GM12872 (cell line): ENCODE results near the gene CAMSAP3.

Experiments used
- TF ChIP-seq, protein P1 (sequence below): IDR thresholded peaks from 3 replicates; pipeline ENCODE4 v1.5.1; 2011; ENCODE audit warnings: low read depth, mild to moderate bottlenecking, low read length, moderate library complexity; ENCODE audit not compliant: insufficient read depth

The CAMSAP3 gene

DNA sequence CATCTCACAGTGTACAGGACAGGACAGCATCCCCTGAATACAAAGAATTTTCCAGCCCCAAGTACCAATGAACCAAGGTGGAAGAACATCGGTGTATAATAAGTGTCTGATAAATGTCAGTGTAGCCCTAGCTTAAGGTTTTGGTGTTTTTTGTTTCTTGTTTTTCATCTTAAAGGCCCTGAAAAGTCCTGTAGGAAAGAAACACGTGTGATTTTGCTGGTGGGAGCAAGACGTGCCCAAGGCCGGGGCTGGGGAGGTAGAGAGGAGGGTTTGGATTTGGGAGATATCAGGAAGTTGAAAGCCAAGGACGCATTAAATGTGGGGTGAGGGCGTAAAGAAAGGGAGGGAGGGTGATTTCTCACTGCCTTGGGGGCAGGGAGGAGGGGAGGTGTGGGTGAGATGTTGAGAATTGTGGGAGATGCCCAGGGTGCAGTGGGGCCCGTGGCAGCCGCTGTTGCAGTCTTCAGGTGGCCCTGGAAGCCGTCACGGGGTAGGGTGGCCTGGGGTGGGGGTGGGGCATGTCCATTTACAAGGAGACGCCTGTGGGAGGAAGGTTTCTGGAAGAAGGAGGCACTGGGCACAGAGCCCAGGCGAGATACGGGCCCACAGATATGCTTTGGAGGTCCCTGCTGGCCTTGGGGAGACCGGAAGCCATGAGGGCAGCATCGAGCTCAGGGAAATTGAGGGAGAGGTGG, 6.7 kb downstream of the CAMSAP3 start:
- TF ChIP-seq, protein P1, sequence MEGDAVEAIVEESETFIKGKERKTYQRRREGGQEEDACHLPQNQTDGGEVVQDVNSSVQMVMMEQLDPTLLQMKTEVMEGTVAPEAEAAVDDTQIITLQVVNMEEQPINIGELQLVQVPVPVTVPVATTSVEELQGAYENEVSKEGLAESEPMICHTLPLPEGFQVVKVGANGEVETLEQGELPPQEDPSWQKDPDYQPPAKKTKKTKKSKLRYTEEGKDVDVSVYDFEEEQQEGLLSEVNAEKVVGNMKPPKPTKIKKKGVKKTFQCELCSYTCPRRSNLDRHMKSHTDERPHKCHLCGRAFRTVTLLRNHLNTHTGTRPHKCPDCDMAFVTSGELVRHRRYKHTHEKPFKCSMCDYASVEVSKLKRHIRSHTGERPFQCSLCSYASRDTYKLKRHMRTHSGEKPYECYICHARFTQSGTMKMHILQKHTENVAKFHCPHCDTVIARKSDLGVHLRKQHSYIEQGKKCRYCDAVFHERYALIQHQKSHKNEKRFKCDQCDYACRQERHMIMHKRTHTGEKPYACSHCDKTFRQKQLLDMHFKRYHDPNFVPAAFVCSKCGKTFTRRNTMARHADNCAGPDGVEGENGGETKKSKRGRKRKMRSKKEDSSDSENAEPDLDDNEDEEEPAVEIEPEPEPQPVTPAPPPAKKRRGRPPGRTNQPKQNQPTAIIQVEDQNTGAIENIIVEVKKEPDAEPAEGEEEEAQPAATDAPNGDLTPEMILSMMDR, result no peak

DNA sequence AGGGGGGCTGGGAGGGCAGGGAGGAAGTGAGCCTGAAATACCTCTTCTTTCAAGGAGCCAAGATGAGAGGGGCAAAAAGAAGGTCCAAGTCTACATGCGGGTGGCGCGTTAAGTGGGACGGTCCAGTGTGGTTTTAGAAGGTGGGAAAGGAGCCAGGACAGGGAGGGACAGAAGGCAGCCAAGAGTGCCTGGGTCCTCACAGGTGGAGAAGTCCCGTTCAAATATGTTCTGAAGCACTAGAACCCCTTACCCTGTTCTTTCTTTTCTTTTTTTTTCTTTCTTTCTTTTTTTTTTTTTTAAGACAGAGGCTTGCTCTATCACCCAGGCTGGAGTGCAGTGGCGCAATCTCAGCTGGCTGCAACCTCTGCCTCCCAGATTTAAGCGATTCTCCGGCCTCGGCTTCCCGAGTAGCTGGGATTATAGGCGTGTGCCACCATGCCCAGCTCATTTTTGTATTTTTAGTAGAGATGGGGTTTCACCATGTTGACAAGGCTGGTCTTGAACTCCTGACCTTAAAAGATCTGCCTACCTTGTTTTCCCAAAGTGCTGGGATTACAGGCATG, 7.4 kb downstream of the CAMSAP3 start:
- TF ChIP-seq, protein P1, result no peak

DNA sequence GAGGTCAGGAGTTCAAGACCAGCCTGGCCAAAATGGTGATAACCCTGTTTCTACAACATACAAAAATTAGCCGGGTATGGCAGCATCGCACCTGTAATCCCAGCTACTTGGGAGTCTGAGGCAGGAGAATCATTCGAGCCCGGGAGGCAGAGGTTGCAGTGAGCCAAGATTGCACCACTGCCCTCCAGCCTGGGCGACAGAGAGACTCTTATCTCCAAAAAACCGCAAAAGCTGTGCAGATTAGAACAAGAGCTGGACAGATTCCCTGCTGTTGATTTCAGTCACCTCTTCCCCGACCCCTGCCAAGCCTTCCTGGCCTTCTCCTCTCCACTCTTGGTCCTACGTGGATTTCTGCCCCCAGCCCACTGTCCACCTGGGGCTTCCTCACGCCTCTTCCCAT, 8.3 kb downstream of the CAMSAP3 start:
- TF ChIP-seq, protein P1, result no peak

DNA sequence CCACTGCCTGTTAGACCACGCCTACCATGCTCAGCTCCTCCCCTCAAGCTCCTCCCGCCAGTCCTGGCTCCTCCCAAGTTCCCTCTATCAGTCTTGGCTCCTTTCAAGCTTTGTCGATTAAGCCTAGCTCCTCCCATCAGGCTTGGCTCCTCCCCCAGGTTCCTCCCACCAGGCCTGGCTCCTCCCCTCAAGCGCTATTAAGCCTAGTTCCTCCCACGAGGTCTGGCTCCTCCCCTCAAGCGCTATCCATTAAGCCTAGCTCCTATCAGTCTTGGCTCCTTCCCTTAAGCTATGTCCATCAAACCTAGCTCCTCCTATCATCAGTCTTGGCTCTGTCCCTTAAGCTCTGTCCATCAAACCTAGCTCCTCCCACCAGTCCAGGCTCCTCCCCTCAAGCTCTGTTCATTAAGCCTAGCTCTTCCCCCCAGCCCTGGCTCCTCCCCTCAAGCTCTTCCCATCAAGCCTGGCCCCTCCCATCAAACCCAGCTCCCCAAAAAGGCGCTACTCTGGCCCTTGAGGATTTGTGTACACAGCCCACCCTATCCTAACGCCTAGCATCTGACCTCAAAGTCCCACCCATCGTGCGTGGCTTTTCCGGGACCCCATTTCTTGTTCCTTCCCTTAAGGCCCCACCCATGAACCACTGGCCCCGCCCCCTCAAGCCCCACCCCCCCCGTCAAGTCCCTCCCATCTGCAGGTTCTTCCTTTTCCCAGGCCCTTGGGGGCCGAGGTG, 10.0 kb downstream of the CAMSAP3 start:
- TF ChIP-seq, protein P1, result no peak

DNA sequence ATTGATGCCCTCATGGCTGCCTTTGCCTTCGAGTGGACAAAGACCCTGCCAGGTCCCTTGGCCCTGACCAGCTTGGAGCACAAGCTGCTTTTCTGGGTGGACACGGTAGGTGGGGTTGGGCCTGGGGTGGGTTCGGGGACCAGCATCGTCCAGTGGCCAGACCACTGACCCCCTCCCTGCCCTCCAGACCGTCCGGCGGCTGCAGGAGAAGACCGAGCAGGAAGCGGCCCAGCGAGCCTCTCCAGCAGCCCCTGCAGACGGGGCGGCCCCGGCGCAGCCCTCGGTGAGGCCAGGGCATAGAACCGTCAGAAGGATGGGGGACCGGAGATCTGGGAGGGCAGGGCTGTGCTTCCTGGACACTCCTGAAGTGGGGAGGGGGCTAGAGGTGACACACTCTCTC, 10.6 kb downstream of the CAMSAP3 start:
- TF ChIP-seq, protein P1, result no peak

DNA sequence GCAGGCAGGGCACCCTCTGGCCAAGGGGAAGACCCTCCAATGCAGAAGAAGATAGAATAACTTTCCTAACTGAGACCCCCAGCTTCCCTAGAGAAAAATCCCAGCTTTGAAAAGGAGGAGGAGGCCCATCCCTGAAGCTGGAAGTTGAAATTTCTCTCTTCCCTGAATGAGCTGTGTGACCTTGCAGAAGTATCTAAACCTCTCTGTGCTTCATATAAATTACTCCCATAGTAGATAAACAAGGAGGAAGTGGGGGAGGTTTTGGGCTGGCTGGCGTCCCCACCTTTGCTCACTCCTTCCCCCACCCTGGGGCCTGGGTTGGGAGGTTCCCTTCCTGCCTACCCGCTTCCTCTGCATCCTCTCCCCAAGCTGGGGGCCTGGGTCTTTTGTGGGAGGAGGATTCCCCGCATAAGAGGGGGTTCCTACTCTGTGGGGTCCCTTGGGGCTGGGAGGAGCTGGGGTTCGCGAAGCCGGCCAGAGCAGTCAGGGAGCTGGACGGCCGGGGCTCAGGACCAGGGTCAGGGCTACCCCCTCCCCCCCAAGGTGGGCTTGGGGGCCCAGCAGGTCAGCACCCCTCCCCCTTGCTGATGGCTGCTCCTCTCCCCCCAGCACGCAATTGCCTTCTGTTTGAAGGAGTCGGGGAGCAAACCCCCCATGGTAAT, 11.7 kb downstream of the CAMSAP3 start:
- TF ChIP-seq, protein P1, result no peak
